K562 (cell line): ENCODE data around the gene OR10D3. TPM values are rescaled to one million over a fixed set of nuclear protein-coding genes. Genes with fewer than 3 reads are reported as not detected.

Experiments
- ADNP ChIP-seq: fragments of 200-800 bp; sonication (Bioruptor generic); IDR thresholded peaks from 2 replicates; pipeline ENCODE4 v1.6.1; 2016; ENCODE audit warnings: missing genetic modification characterization, missing compliant biosample characterization
- CBFA2T3 ChIP-seq: fragments of 450-650 bp; IDR thresholded peaks from 2 replicates; pipeline ENCODE4 v1.6.1; 2017
- CC2D1A ChIP-seq: fragments of 450-650 bp; IDR thresholded peaks from 2 replicates; pipeline ENCODE4 v1.6.1; 2017; ENCODE audit warnings: mild to moderate bottlenecking
- ESRRB ChIP-seq: fragments of 250-450 bp; sonication (Bioruptor Pico); IDR thresholded peaks from 2 replicates; pipeline ENCODE4 v1.5.0; 2020; ENCODE audit warnings: mild to moderate bottlenecking, moderate library complexity, borderline replicate concordance
- HDAC6 ChIP-seq: IDR thresholded peaks from 2 replicates; pipeline ENCODE4 v1.6.1; 2012; ENCODE audit warnings: low read depth, mild to moderate bottlenecking, control low read depth, inconsistent platforms, low read length, moderate library complexity
- HMGN3 ChIP-seq: IDR thresholded peaks from 2 replicates; pipeline ENCODE4 v1.6.1; 2011; ENCODE audit warnings: borderline replicate concordance, low read depth, mild to moderate bottlenecking, mixed read lengths, low read length; ENCODE audit not compliant: insufficient read length; ENCODE audit errors: extremely low read depth
- HSF4 ChIP-seq: fragments of 250-450 bp; sonication (Bioruptor Pico); IDR thresholded peaks from 2 replicates; pipeline ENCODE4 v2.1.2; 2022; ENCODE audit warnings: mild to moderate bottlenecking, moderate library complexity, borderline replicate concordance
- KAT2B ChIP-seq: IDR thresholded peaks from one replicate; pipeline ENCODE4 v1.6.1; 2012; ENCODE audit warnings: low read depth, mild to moderate bottlenecking, control low read depth, inconsistent platforms, low read length, moderate library complexity
- KHSRP ChIP-seq: fragments of 450-650 bp; IDR thresholded peaks from 2 replicates; pipeline ENCODE4 v1.6.1; 2017
- KLF10 ChIP-seq: fragments of 250-450 bp; sonication (Bioruptor Pico); IDR thresholded peaks from 2 replicates; pipeline ENCODE4 v1.6.1; 2021; ENCODE audit warnings: matching md5 sums
- MXD1 ChIP-seq: fragments of 250-450 bp; sonication (Bioruptor Pico); IDR thresholded peaks from 2 replicates; pipeline ENCODE4 v1.8.0; 2021; ENCODE audit warnings: borderline replicate concordance, mild to moderate bottlenecking, moderate library complexity; ENCODE audit not compliant: poor library complexity, severe bottlenecking
- NCOA6 ChIP-seq: fragments of 450-650 bp; IDR thresholded peaks from 2 replicates; pipeline ENCODE4 v1.6.1; 2017; ENCODE audit warnings: mild to moderate bottlenecking
- NRF1 ChIP-seq, 2 experiments: fragments of 450-650 bp; IDR thresholded peaks in 1 of 2; conservative IDR thresholded peaks in 1 of 2; 2 replicates each; pipeline ENCODE4 v1.6.1; 2014; ENCODE audit warnings: mild to moderate bottlenecking in 2 of 2
- PPARD ChIP-seq: fragments of 250-450 bp; sonication (Bioruptor Pico); IDR thresholded peaks from 2 replicates; pipeline ENCODE4 v1.8.0; 2022; ENCODE audit warnings: inconsistent platforms, mild to moderate bottlenecking, moderate library complexity
- RERE ChIP-seq: sonication (generic); formaldehyde crosslinking; IDR thresholded peaks from 2 replicates; pipeline ENCODE4 v1.8.0; 2023; ENCODE audit warnings: missing genetic modification reagents, mild to moderate bottlenecking, borderline replicate concordance
- RUNX1 ChIP-seq: sonication (generic); IDR thresholded peaks from 2 replicates; pipeline ENCODE4 v1.6.1; 2016; ENCODE audit warnings: antibody characterized with exemption, low read depth
- SAP30 ChIP-seq: fragments of 200-600 bp; sonication (generic); IDR thresholded peaks from 2 replicates; pipeline ENCODE4 v1.6.1; 2012; ENCODE audit warnings: borderline replicate concordance, low read depth, mild to moderate bottlenecking, moderate library complexity, low read length, control low read depth, inconsistent platforms; ENCODE audit not compliant: insufficient read depth, poor library complexity, severe bottlenecking
- ZNF134 ChIP-seq: fragments of 250-450 bp; sonication (Bioruptor Pico); conservative IDR thresholded peaks from 2 replicates; pipeline ENCODE4 v1.4.0; 2020
- ZNF239 ChIP-seq: fragments of 250-450 bp; sonication (Bioruptor Pico); IDR thresholded peaks from 2 replicates; pipeline ENCODE4 v1.4.0; 2020; ENCODE audit warnings: mild to moderate bottlenecking
- ZNF507 ChIP-seq: conservative IDR thresholded peaks from 2 replicates; pipeline ENCODE4 v1.6.1; 2017; ENCODE audit warnings: missing genetic modification characterization, missing compliant biosample characterization
- ZNF551 ChIP-seq: fragments of 250-450 bp; sonication (Bioruptor Pico); IDR thresholded peaks from 2 replicates; pipeline ENCODE4 v1.5.0; 2021; ENCODE audit warnings: mild to moderate bottlenecking, moderate library complexity
- ZNF785 ChIP-seq: fragments of 250-450 bp; sonication (Bioruptor Pico); IDR thresholded peaks from 2 replicates; pipeline ENCODE4 v1.4.0; 2020; ENCODE audit warnings: mild to moderate bottlenecking
- ZSCAN29 ChIP-seq: fragments of 450-650 bp; IDR thresholded peaks from 2 replicates; pipeline ENCODE4 v1.6.1; 2017
- polyA plus RNA-seq, 8 experiments: library from polyadenylated mRNA; depleted of rRNA in 4 of 8; stranded (reverse) in 5 of 8; unstranded in 3 of 8; fragments of >200 nt; fragmentation: Nextera tagmentation in 2 of 8; fragmentation: Illumina TruSeq in 1 of 8; extraction: Ambion mirVana in 2 of 8; extraction: Trizol in 1 of 8; gene quantifications; 2 replicates each; pipeline versions ENCODE4 v1.2.1 to v1.2.3, GENCODE V29; 2011 to 2014; ENCODE audit warnings: inconsistent platforms in 1 of 8, missing spikeins in 1 of 8
- total RNA-seq, 7 experiments: library from RNA; depleted of rRNA in 6 of 7; stranded (reverse); fragments of >200 nt in 6 of 7; fragmentation: Illumina TruSeq in 2 of 7; extraction: Trizol in 2 of 7; gene quantifications; 2 replicates each; pipeline versions ENCODE4 v1.2.1 to v1.2.3, GENCODE V29; 2011 to 2021; ENCODE audit warnings: low replicate concordance in 1 of 7

The OR10D3 gene
- total and polyA plus RNA-seq, 9 of the 15 experiments (the other 6 are each of a cell fraction or from before 2014, with no cell fraction given): 0.07 to 2.9 (median 0.80) TPM; not detected in 1

- TF ChIP-seq RERE (no peak), PPARD (CRISPR knock-in tag) (no peak), ZNF239 (CRISPR knock-in tag) (peak; percentile 87), ZNF551 (CRISPR knock-in tag) (no peak), ZSCAN29 (no peak), ZNF785 (no peak), NRF1 (conservative IDR thresholded peaks at IDR 0.05 in 1 of 2, IDR thresholded peaks at IDR 0.05 in 1 of 2) (0 out of 4 replicates have a peak, but pooled peaks of 1 of the 2 experiments have one; percentile 29), KLF10 (CRISPR knock-in tag) (no peak), CBFA2T3 (peak; percentile 97), HMGN3 (no peak), MXD1 (CRISPR knock-in tag) (no peak), RUNX1 (no peak), HDAC6 (no peak), SAP30 (peak; percentile 44), ZNF134 (CRISPR knock-in tag) (peak; percentile 66; the same call in 1 of the 2 replicates), ADNP (tag) (0 out of 2 replicates have a peak, but pooled peaks have one; percentile 45), ESRRB (no peak), KHSRP (peak; percentile 55; the same call in 1 of the 2 replicates), NCOA6 (no peak), HSF4 (peak; percentile 18; the same call in 1 of the 2 replicates), ZNF507 (no peak), CC2D1A (peak; percentile 85; the same call in 1 of the 2 replicates), KAT2B (no peak)
Observed at GRCh38 chr11:124207102-124207792, 24.1 kb downstream of the OR10D3 start (continued).
